HCT116 (cell line): ENCODE data around the gene ELAVL2. TPM values are rescaled to one million over a fixed set of nuclear protein-coding genes. Genes with fewer than 3 reads are reported as not detected.

Experiments
- ATAC-seq: fragments of 200-7000 bp; cut with Tn5 transposase; 2 replicates; pipeline ENCODE4 v1.9.1; 2020; ENCODE audit warnings: mild to moderate bottlenecking, moderate library complexity
- BruUV-seq: library from RNA; stranded (reverse); fragments of 400-500 nt; replicated peaks from 2 replicates; lab custom pipeline; 2021; lab: Mats Ljungman, UMichigan
- CTCF ChIA-PET: fragments of 300-600 bp; sonication (Branson Sonifier 250); formaldehyde crosslinking; loops from one replicate; lab custom pipeline; 2021; ENCODE audit warnings: antibody characterized with exemption; lab: Charles Lee
- POLR2A ChIA-PET: fragments of 300-600, 350-600 bp; sonication (Branson Sonifier 250); formaldehyde crosslinking; loops from one replicate; lab custom pipeline; 2021; ENCODE audit warnings: antibody characterized with exemption; lab: Charles Lee
- RAD21 ChIA-PET, 2 experiments: fragments of 300-600 bp; sonication (Branson Sonifier 250); formaldehyde crosslinking; loops; one replicate each; lab custom pipeline; 2023; ENCODE audit warnings: low total read pairs in 2 of 2; ENCODE audit not compliant: uncharacterized antibody in 2 of 2, unreplicated experiment in 2 of 2, low non-redundant PET in 1 of 2; lab: Charles Lee
- DNase-seq: peaks from one replicate; pipeline ENCODE4 v3.0.0-alpha.2; 2010; ENCODE audit warnings: low read depth, low spot score
- H2AFZ ChIP-seq: fragments of 200-600 bp; shearing (Covaris generic), sonication (generic); 2 replicates; pipeline ENCODE4 v1.6.1; 2017; ENCODE audit warnings: low read depth, mixed run types, mixed read lengths, antibody characterized with exemption, low read length; ENCODE audit not compliant: poor library complexity, severe bottlenecking
- H3K27ac ChIP-seq: 2 replicates; pipeline ENCODE4 v1.5.1; 2012; ENCODE audit warnings: low read depth, low read length
- H3K27me3 ChIP-seq: fragments of 200-600 bp; sonication (generic); 2 replicates; pipeline ENCODE4 v1.6.1; 2016; ENCODE audit warnings: mixed run types, low read length, mixed read lengths; ENCODE audit not compliant: insufficient read depth
- H3K36me3 ChIP-seq, 2 experiments: fragments of 200-500 bp in 1 of 2; fragments of 200-600 bp in 1 of 2; sonication (Bioruptor generic) in 1 of 2; sonication (generic) in 1 of 2; 2 replicates each; pipeline versions ENCODE4 v1.5.1 to v1.6.1; 2014 to 2016; ENCODE audit warnings: low read length in 2 of 2, inconsistent platforms in 1 of 2, mixed read lengths in 1 of 2, mixed run types in 1 of 2; ENCODE audit not compliant: insufficient read depth in 2 of 2, control insufficient read depth in 1 of 2
- H3K4me1 ChIP-seq, 2 experiments: fragments of 200-600 bp in 1 of 2; sonication (generic) in 1 of 2; 2 replicates each; pipeline versions ENCODE4 v1.5.1 to v1.6.1; 2012 to 2017; ENCODE audit warnings: low read length in 2 of 2, inconsistent platforms in 1 of 2, mild to moderate bottlenecking in 1 of 2, mixed read lengths in 1 of 2, mixed run types in 1 of 2, moderate library complexity in 1 of 2; ENCODE audit not compliant: insufficient read depth in 2 of 2, control insufficient read depth in 1 of 2
- H3K4me2 ChIP-seq: fragments of 200-600 bp; sonication (generic); 2 replicates; pipeline ENCODE4 v1.6.1; 2017; ENCODE audit warnings: mixed run types, low read length, mixed read lengths
- H3K4me3 ChIP-seq, 2 experiments: fragments of 200-600 bp in 1 of 2; sonication (generic) in 1 of 2; replicated peaks in 1 of 2; 2 replicates each; pipeline ENCODE4 v1.5.1; 2011 to 2016; ENCODE audit warnings: low read length in 2 of 2, control low read depth in 1 of 2, low read depth in 1 of 2, mild to moderate bottlenecking in 1 of 2, mixed read lengths in 1 of 2, mixed run types in 1 of 2
- H3K79me2 ChIP-seq: fragments of 200-600 bp; sonication (generic); 2 replicates; pipeline ENCODE4 v1.6.1; 2017; ENCODE audit warnings: mild to moderate bottlenecking, mixed run types, low read length, moderate library complexity, mixed read lengths; ENCODE audit not compliant: insufficient read depth
- H3K9ac ChIP-seq: fragments of 200-600 bp; sonication (generic); 2 replicates; pipeline ENCODE4 v1.6.1; 2016; ENCODE audit warnings: low read length, mixed read lengths
- H3K9me2 ChIP-seq: fragments of 200-600 bp; sonication (generic), shearing (Covaris generic); 2 replicates; pipeline ENCODE4 v1.6.1; 2017; ENCODE audit warnings: mixed run types, mild to moderate bottlenecking, moderate library complexity; ENCODE audit not compliant: insufficient read depth
- H3K9me3 ChIP-seq, 2 experiments: fragments of 200-500 bp in 1 of 2; fragments of 200-600 bp in 1 of 2; sonication (Bioruptor generic) in 1 of 2; sonication (generic) in 1 of 2; 2 replicates each; pipeline ENCODE4 v1.6.1; 2014 to 2017; ENCODE audit warnings: low read length in 2 of 2, mixed read lengths in 2 of 2, inconsistent platforms in 1 of 2, low read depth in 1 of 2, mild to moderate bottlenecking in 1 of 2, mixed run types in 1 of 2, moderate library complexity in 1 of 2; ENCODE audit not compliant: control insufficient read depth in 1 of 2, insufficient read depth in 1 of 2
- H4K20me1 ChIP-seq: fragments of 200-600 bp; sonication (generic), shearing (Covaris generic); 2 replicates; pipeline ENCODE4 v1.6.1; 2017; ENCODE audit warnings: mixed run types, mild to moderate bottlenecking, moderate library complexity; ENCODE audit not compliant: insufficient read depth
- CBX3 ChIP-seq: IDR thresholded peaks from 2 replicates; pipeline ENCODE4 v1.6.1; 2012; ENCODE audit warnings: low read depth
- EGR1 ChIP-seq: IDR thresholded peaks from 2 replicates; pipeline ENCODE4 v1.6.1; 2012; ENCODE audit warnings: low read depth
- ELF1 ChIP-seq: IDR thresholded peaks from 2 replicates; pipeline ENCODE4 v1.6.1; 2012; ENCODE audit warnings: low read depth, borderline replicate concordance
- EZH2 ChIP-seq: fragments of 200-600 bp; sonication (generic); IDR thresholded peaks from 2 replicates; pipeline ENCODE4 v1.6.1; 2017; ENCODE audit warnings: antibody characterized with exemption, mixed run types
- EZH2phosphoT487 ChIP-seq: fragments of 200-600 bp; IDR thresholded peaks from 2 replicates; pipeline ENCODE4 v1.6.1; 2018; ENCODE audit warnings: antibody characterized with exemption, borderline replicate concordance
- FOSL1 ChIP-seq: IDR thresholded peaks from 2 replicates; pipeline ENCODE4 v1.6.1; 2012; ENCODE audit warnings: low read depth
- JUND ChIP-seq: IDR thresholded peaks from 2 replicates; pipeline ENCODE4 v1.6.1; 2012
- POLR2A ChIP-seq: IDR thresholded peaks from 2 replicates; pipeline ENCODE4 v1.7.0; 2011; ENCODE audit warnings: borderline replicate concordance; ENCODE audit not compliant: insufficient read depth, insufficient read length; ENCODE audit errors: extremely low read depth
- POLR2AphosphoS5 ChIP-seq: IDR thresholded peaks from 2 replicates; pipeline ENCODE4 v1.6.1; 2011; ENCODE audit warnings: mild to moderate bottlenecking, low read depth, low read length, moderate library complexity
- RAD21 ChIP-seq: IDR thresholded peaks from 2 replicates; pipeline ENCODE4 v1.6.1; 2012; ENCODE audit warnings: low read depth, mild to moderate bottlenecking
- SP1 ChIP-seq: IDR thresholded peaks from 2 replicates; pipeline ENCODE4 v1.6.1; 2012; ENCODE audit warnings: low read depth
- SRF ChIP-seq: IDR thresholded peaks from 2 replicates; pipeline ENCODE4 v1.6.1; 2012; ENCODE audit warnings: low read depth
- YY1 ChIP-seq: IDR thresholded peaks from 2 replicates; pipeline ENCODE4 v1.6.1; 2011; ENCODE audit warnings: low read length, low read depth, moderate library complexity, mild to moderate bottlenecking; ENCODE audit not compliant: insufficient replicate concordance; ENCODE audit errors: extremely low read depth
- ZFX ChIP-seq: fragments of 450-650 bp; IDR thresholded peaks from 2 replicates; pipeline ENCODE4 v1.6.1; 2017
- intact Hi-C: fragments of 100-400 bp; cut with micrococcal nuclease; formaldehyde crosslinking; loops from 2 replicates; pipeline ENCODE4 v1.10.0; 2022
- total RNA-seq: library from RNA; stranded (reverse); gene quantifications from one replicate; pipeline ENCODE4 v1.2.1, GENCODE V29; 2021; ENCODE audit not compliant: unreplicated experiment
- TF ChIP-seq, protein P1 (sequence below): IDR thresholded peaks from 2 replicates; pipeline ENCODE4 v1.6.1; 2012
- TF ChIP-seq, protein P2 (sequence below): IDR thresholded peaks from 2 replicates; pipeline ENCODE4 v1.6.1; 2011; ENCODE audit warnings: mild to moderate bottlenecking, low read length, moderate library complexity; ENCODE audit not compliant: insufficient replicate concordance; ENCODE audit errors: extremely low read depth
- TF ChIP-seq, protein P3 (sequence below), 3 experiments: fragments of 200-600 bp in 1 of 3; sonication (generic) in 1 of 3; IDR thresholded peaks in 2 of 3; conservative IDR thresholded peaks in 1 of 3; 2 replicates each; pipeline ENCODE4 v1.5.1; 2012 to 2017; ENCODE audit warnings: low read depth in 2 of 3, low read length in 2 of 3, antibody characterized with exemption in 1 of 3, borderline replicate concordance in 1 of 3, control low read depth in 1 of 3, mild to moderate bottlenecking in 1 of 3, mixed read lengths in 1 of 3, mixed run types in 1 of 3, moderate library complexity in 1 of 3; ENCODE audit not compliant: insufficient read depth in 1 of 3

ELAVL2 gene
- total RNA-seq, 1 experiment from 2014 or later, result not detected

DNA sequence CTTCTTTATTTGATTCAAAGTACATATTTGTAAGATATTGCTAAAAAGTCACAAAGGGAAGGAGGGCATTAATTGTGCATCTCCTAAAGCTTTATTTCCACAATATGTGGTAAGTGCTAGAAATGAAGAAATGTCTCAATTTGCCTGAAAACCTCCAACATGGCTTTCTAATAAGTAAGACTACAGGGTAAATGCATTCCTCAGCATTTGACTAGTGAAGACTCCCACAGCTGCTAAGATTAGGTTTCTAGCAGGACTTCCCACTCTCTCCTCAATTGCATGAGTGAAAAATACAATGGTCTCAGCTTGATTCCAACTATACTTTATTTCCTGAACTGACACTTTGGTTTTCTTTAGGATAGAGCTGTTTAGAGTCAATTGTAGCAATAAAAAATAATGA, 162.1 kb downstream of the ELAVL2 start:
- Histone ChIP-seq H3K9ac (no peak overlapping the region), H3K79me2 (no peaks in the 10 kb centered on the region), H3K4me3 (no peak overlapping the region), H3K27ac (no peak overlapping the region), H4K20me1 (no peaks in the 10 kb centered on the region), H3K9me3 (peaks cover 0 to 23% of the 10 kb centered on the region in 2 experiments; a peak in 2 of 4 replicates), H3K4me1 (no peaks in the 10 kb centered on the region), H3K4me2 (no peak overlapping the region), H3K9me2 (no peaks in the 10 kb centered on the region), H3K27me3 (no peaks in the 10 kb centered on the region), H3K36me3 (no peaks in the 10 kb centered on the region), H2AFZ (no peak overlapping the region)
- CTCF ChIA-PET, result no interaction called here
- ATAC-seq, result no peak
- POLR2A ChIA-PET, result no interaction called here
- RAD21 ChIA-PET, result no interaction called here
- TF ChIP-seq ELF1 (no peak), ZFX (no peak), JUND (no peak), SRF (no peak), EGR1 (no peak), POLR2A (no peak), CBX3 (no peak), FOSL1 (no peak), YY1 (no peak), POLR2AphosphoS5 (no peak), RAD21 (no peak), SP1 (no peak), EZH2phosphoT487 (no peak), EZH2 (no peak)
- TF ChIP-seq, protein P1, sequence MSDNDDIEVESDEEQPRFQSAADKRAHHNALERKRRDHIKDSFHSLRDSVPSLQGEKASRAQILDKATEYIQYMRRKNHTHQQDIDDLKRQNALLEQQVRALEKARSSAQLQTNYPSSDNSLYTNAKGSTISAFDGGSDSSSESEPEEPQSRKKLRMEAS, result no peak
- TF ChIP-seq, protein P2, sequence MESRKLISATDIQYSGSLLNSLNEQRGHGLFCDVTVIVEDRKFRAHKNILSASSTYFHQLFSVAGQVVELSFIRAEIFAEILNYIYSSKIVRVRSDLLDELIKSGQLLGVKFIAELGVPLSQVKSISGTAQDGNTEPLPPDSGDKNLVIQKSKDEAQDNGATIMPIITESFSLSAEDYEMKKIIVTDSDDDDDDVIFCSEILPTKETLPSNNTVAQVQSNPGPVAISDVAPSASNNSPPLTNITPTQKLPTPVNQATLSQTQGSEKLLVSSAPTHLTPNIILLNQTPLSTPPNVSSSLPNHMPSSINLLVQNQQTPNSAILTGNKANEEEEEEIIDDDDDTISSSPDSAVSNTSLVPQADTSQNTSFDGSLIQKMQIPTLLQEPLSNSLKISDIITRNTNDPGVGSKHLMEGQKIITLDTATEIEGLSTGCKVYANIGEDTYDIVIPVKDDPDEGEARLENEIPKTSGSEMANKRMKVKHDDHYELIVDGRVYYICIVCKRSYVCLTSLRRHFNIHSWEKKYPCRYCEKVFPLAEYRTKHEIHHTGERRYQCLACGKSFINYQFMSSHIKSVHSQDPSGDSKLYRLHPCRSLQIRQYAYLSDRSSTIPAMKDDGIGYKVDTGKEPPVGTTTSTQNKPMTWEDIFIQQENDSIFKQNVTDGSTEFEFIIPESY, result no peak
- TF ChIP-seq, protein P3, sequence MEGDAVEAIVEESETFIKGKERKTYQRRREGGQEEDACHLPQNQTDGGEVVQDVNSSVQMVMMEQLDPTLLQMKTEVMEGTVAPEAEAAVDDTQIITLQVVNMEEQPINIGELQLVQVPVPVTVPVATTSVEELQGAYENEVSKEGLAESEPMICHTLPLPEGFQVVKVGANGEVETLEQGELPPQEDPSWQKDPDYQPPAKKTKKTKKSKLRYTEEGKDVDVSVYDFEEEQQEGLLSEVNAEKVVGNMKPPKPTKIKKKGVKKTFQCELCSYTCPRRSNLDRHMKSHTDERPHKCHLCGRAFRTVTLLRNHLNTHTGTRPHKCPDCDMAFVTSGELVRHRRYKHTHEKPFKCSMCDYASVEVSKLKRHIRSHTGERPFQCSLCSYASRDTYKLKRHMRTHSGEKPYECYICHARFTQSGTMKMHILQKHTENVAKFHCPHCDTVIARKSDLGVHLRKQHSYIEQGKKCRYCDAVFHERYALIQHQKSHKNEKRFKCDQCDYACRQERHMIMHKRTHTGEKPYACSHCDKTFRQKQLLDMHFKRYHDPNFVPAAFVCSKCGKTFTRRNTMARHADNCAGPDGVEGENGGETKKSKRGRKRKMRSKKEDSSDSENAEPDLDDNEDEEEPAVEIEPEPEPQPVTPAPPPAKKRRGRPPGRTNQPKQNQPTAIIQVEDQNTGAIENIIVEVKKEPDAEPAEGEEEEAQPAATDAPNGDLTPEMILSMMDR (IDR thresholded peaks at IDR 0.05 in 2 of 3, conservative IDR thresholded peaks at IDR 0.05 in 1 of 3; ENCODE audit: borderline replicate concordance in 1 of 3, insufficient read depth in 1 of 3, low read depth in 2 of 3, low read length in 2 of 3), result no peak
- intact Hi-C loops, result no loop called here
- no peak for DNase-seq
- no TSS peak for BruUV-seq
